ENCODE measurements around the gene CLSTN1. TPM values are rescaled to one million over a fixed set of nuclear protein-coding genes. Genes with fewer than 3 reads are reported as not detected.
A peak's percentile ranks its signal among the peaks of the same experiment; 100 is the strongest.

Gene CLSTN1
- polyA plus RNA-seq, 3 donors = 5.2 to 25.2 (median 5.3) TPM

DNA sequence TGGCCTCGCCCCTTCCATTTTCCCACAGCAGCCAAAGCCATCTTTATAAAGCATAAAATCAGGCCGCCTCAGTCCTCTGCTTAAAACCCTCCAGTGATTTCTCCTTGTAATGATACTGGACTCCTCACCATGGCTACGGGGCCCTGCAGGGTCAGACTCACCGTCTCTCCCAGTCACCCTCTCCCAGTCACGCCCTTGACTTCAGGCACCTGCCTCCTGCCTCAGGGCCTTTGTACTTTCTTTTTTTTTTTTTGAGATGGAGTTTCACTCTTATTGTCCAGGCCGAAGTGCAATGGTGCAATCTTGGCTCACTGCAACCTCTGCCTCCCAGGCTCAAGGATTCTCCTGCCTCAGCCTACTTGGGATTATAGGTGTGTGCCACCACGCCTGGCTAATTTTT, 124.4 kb downstream of the CLSTN1 start:
- 95% methylated on average over 2 of the region's 7 CpGs for WGBS (ENCODE audit: insufficient coverage)
- H3K36me3 Mint-ChIP-seq = peaks cover 45 to 68% of the 10 kb centered on the region in 2 donors
- peaks cover 18 to 31% of the 10 kb centered on the region in 2 donors for H3K4me1 ChIP-seq (ENCODE audit: control insufficient read depth in 1 of 2, insufficient read depth in 2 of 2, low read length in 2 of 2)
- peak overlapping the region in 1 of 7 donors; percentile 42 for H3K27ac Mint-ChIP-seq
- no peak overlapping the region for H3K4me3 ChIP-seq (replicated peaks in 1 of 3; ENCODE audit: low read depth in 2 of 3, low read length in 3 of 3)
- no peak overlapping the region for H3K4me2 ChIP-seq (replicated peaks; ENCODE audit: extremely low read depth, low read length, poor library complexity, severe bottlenecking)
- H3K4me3 Mint-ChIP-seq = no peak overlapping the region
- no peaks in the 10 kb centered on the region for H3K9me3 ChIP-seq (replicated peaks in 1 of 2; ENCODE audit: control insufficient read depth in 1 of 2, insufficient read depth in 1 of 2, low read length in 2 of 2)
- H3K4me1 Mint-ChIP-seq = peaks cover 47% of the 10 kb centered on the region
- no peak overlapping the region for H2AFZ ChIP-seq (ENCODE audit: insufficient read depth, low read depth, low read length, poor library complexity, severe bottlenecking)
- intact Hi-C loops (cut with micrococcal nuclease) = no loop called here
- H3K9me3 Mint-ChIP-seq = peaks cover 0 to 3% (median 2%) of the 10 kb centered on the region in 7 donors
- TF ChIP-seq, protein P1, sequence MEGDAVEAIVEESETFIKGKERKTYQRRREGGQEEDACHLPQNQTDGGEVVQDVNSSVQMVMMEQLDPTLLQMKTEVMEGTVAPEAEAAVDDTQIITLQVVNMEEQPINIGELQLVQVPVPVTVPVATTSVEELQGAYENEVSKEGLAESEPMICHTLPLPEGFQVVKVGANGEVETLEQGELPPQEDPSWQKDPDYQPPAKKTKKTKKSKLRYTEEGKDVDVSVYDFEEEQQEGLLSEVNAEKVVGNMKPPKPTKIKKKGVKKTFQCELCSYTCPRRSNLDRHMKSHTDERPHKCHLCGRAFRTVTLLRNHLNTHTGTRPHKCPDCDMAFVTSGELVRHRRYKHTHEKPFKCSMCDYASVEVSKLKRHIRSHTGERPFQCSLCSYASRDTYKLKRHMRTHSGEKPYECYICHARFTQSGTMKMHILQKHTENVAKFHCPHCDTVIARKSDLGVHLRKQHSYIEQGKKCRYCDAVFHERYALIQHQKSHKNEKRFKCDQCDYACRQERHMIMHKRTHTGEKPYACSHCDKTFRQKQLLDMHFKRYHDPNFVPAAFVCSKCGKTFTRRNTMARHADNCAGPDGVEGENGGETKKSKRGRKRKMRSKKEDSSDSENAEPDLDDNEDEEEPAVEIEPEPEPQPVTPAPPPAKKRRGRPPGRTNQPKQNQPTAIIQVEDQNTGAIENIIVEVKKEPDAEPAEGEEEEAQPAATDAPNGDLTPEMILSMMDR (IDR thresholded peaks at IDR 0.05) = no peak
- no peak overlapping the region for H3K27ac ChIP-seq (ENCODE audit: low read depth in 1 of 2, low read length in 2 of 2)
- H3K36me3 ChIP-seq (replicated peaks in 1 of 2; ENCODE audit: control insufficient read depth in 1 of 2, insufficient read depth in 2 of 2, low read length in 2 of 2) = peaks cover 23 to 44% of the 10 kb centered on the region in 2 donors
- H4K20me1 ChIP-seq (ENCODE audit: insufficient read depth, low read length) = peaks cover 100% of the 10 kb centered on the region
- peaks cover 0 to 3% (median 2%) of the 10 kb centered on the region in 3 donors for H3K27me3 Mint-ChIP-seq (ENCODE audit: low read depth in 3 of 3)
- no peak for DNase-seq
- H3K79me2 ChIP-seq (ENCODE audit: insufficient read depth, low read length) = peaks cover 100% of the 10 kb centered on the region
- H3K9ac ChIP-seq (ENCODE audit: insufficient read depth, low read length, poor library complexity, severe bottlenecking) = no peak overlapping the region
- no peaks in the 10 kb centered on the region for H3K27me3 ChIP-seq (ENCODE audit: control insufficient read depth in 2 of 2, insufficient read depth in 2 of 2, low read length in 2 of 2)

DNA sequence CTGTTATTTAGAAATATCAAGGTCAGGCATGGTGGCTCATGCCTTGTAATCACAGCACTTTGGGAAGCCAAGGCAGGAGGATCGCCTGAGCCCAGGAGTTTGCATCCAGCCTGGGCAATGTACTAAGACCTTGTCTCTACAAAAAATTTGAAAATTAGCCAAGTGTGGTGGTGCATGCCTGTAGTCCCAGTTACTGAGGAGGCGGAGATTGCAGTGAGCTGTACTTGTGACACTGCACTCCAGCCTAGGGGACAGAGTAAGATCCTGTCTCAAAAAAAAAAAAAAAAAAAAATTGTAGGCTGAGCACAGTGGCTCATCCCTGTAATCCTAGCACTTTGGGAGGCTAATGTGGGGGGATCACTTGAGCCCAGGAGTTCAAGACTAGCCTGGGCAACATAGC, 127.0 kb downstream of the CLSTN1 start:
- no peak for DNase-seq
- H3K4me1 Mint-ChIP-seq = peaks cover 31% of the 10 kb centered on the region
- peak overlapping the region in 1 of 7 donors; percentile 37 for H3K27ac Mint-ChIP-seq
- intact Hi-C loops (cut with micrococcal nuclease) = no loop called here
- Histone ChIP-seq H3K79me2 (ENCODE audit: insufficient read depth, low read length) (peaks cover 100% of the 10 kb centered on the region), H3K9me3 (replicated peaks in 1 of 2; ENCODE audit: control insufficient read depth in 1 of 2, insufficient read depth in 1 of 2, low read length in 2 of 2) (no peaks in the 10 kb centered on the region), H3K4me2 (replicated peaks; ENCODE audit: extremely low read depth, low read length, poor library complexity, severe bottlenecking) (no peak overlapping the region), H3K4me1 (ENCODE audit: control insufficient read depth in 1 of 2, insufficient read depth in 2 of 2, low read length in 2 of 2) (peaks cover 0 to 12% of the 10 kb centered on the region in 2 donors), H3K9ac (ENCODE audit: insufficient read depth, low read length, poor library complexity, severe bottlenecking) (no peak overlapping the region), H4K20me1 (ENCODE audit: insufficient read depth, low read length) (peaks cover 99% of the 10 kb centered on the region), H3K27me3 (ENCODE audit: control insufficient read depth in 2 of 2, insufficient read depth in 2 of 2, low read length in 2 of 2) (no peaks in the 10 kb centered on the region), H3K4me3 (replicated peaks in 1 of 3; ENCODE audit: low read depth in 2 of 3, low read length in 3 of 3) (no peak overlapping the region), H2AFZ (ENCODE audit: insufficient read depth, low read depth, low read length, poor library complexity, severe bottlenecking) (no peak overlapping the region), H3K27ac (ENCODE audit: low read depth in 1 of 2, low read length in 2 of 2) (no peak overlapping the region), H3K36me3 (replicated peaks in 1 of 2; ENCODE audit: control insufficient read depth in 1 of 2, insufficient read depth in 2 of 2, low read length in 2 of 2) (peaks cover 42 to 58% of the 10 kb centered on the region in 2 donors)
- WGBS (ENCODE audit: insufficient coverage) = 100% methylated on average over 1 of the region's 2 CpGs
- H3K36me3 Mint-ChIP-seq = peaks cover 55 to 80% of the 10 kb centered on the region in 2 donors
- TF ChIP-seq, protein P1 (IDR thresholded peaks at IDR 0.05) = no peak
- H3K27me3 Mint-ChIP-seq (ENCODE audit: low read depth in 3 of 3) = peaks cover 0 to 1% (median 1%) of the 10 kb centered on the region in 3 donors
- H3K9me3 Mint-ChIP-seq = peaks cover 0 to 2% (median 0%) of the 10 kb centered on the region in 7 donors
- H3K4me3 Mint-ChIP-seq = no peak overlapping the region

Data from CD14-positive monocyte (primary cell).